Skeletal muscle satellite cell (primary cell): ENCODE results near the gene CSNK2B.
A peak's percentile ranks its signal among the peaks of the same experiment; 100 is the strongest.
"Not testable (repeated sequence)": the region's sequence is repeated elsewhere in the genome, so short reads cannot be mapped to it uniquely, and the experiment has no call there.

ENCODE experiments used
- H3K27me3 ChIP-seq: 2 replicates; pipeline ENCODE4 v1.7.0; 2013; ENCODE audit warnings: low read length; ENCODE audit not compliant: control insufficient read depth, insufficient read depth
- H3K36me3 ChIP-seq: 2 replicates; pipeline ENCODE4 v1.7.0; 2013; ENCODE audit warnings: mild to moderate bottlenecking, control low read depth, low read length; ENCODE audit not compliant: insufficient read depth
- H3K4me1 ChIP-seq: 2 replicates; pipeline ENCODE4 v1.7.0; 2013; ENCODE audit warnings: low read length; ENCODE audit not compliant: control insufficient read depth, insufficient read depth
- H3K4me2 ChIP-seq: 2 replicates; pipeline ENCODE4 v1.7.0; 2013; ENCODE audit warnings: mild to moderate bottlenecking, low read length
- H3K4me3 ChIP-seq: 2 replicates; pipeline ENCODE4 v1.7.0; 2013; ENCODE audit warnings: low read length
- H3K9ac ChIP-seq: 2 replicates; pipeline ENCODE4 v1.7.0; 2013; ENCODE audit warnings: mild to moderate bottlenecking, low read depth, low read length, moderate library complexity
- H3K9me3 ChIP-seq: replicated peaks from 2 replicates; pipeline ENCODE4 v1.7.0; 2013; ENCODE audit warnings: mild to moderate bottlenecking, control low read depth, low read length

Gene CSNK2B

DNA sequence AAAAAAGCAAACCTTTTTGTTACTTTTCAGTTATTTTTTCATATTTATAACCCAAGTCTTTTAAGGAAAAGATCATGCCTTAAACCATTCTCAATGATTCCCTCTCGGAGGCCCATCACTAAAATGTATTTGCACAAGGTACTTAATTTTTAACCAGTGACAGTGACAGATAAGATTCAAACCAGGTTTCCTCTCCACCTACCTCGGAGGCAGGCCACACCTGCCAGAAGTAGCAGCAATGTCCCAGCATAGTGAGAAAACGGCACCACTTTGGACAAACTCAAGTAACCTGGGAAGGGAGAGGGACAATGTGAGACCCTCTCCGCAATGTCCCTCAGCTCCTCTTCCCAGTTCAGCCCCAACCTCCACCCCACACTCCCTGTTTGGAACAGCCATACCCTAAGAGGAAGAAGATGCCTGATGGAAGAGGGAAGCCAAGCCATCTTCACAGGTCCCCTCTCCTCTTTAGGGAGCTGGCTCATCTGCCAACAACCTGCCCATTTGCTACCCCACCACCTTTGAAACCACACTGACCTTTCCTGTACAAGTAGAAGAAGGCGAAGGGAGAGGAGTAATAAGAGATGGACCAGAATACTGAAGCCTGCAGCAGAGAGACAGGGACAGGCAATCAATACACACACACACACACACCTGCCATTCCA, 35.0 kb downstream of the CSNK2B start:
- Histone ChIP-seq H3K9me3 (no peaks in the 10 kb centered on the region), H3K27me3 (no peaks in the 10 kb centered on the region), H3K4me2 (peak overlapping the region; percentile 80), H3K36me3 (peaks cover 10% of the 10 kb centered on the region), H3K4me1 (peaks cover 24% of the 10 kb centered on the region), H3K4me3 (no peak overlapping the region), H3K9ac (peak overlapping the region; percentile 13)

- no peaks in the 10 kb centered on the region for H3K9me3 ChIP-seq
- no peaks in the 10 kb centered on the region for H3K27me3 ChIP-seq
- peaks cover 24% of the 10 kb centered on the region for H3K4me1 ChIP-seq
- peak overlapping the region; percentile 95 for H3K9ac ChIP-seq
- H3K4me3 ChIP-seq, result peak overlapping the region; percentile 91
- H3K4me2 ChIP-seq, result peak overlapping the region; percentile 80
- H3K36me3 ChIP-seq, result peaks cover 6% of the 10 kb centered on the region
Measured at GRCh38 chr6:31701666-31702404, 36.0 kb downstream of the CSNK2B start.

GRCh38 chr6:31702405-31702818, 36.5 kb downstream of the CSNK2B start:
- Histone ChIP-seq H3K9ac (peak overlapping the region; percentile 95), H3K4me2 (peak overlapping the region; percentile 80), H3K36me3 (peaks cover 4% of the 10 kb centered on the region), H3K4me3 (peak overlapping the region; percentile 91), H3K9me3 (no peaks in the 10 kb centered on the region), H3K27me3 (no peaks in the 10 kb centered on the region), H3K4me1 (peaks cover 24% of the 10 kb centered on the region)

DNA sequence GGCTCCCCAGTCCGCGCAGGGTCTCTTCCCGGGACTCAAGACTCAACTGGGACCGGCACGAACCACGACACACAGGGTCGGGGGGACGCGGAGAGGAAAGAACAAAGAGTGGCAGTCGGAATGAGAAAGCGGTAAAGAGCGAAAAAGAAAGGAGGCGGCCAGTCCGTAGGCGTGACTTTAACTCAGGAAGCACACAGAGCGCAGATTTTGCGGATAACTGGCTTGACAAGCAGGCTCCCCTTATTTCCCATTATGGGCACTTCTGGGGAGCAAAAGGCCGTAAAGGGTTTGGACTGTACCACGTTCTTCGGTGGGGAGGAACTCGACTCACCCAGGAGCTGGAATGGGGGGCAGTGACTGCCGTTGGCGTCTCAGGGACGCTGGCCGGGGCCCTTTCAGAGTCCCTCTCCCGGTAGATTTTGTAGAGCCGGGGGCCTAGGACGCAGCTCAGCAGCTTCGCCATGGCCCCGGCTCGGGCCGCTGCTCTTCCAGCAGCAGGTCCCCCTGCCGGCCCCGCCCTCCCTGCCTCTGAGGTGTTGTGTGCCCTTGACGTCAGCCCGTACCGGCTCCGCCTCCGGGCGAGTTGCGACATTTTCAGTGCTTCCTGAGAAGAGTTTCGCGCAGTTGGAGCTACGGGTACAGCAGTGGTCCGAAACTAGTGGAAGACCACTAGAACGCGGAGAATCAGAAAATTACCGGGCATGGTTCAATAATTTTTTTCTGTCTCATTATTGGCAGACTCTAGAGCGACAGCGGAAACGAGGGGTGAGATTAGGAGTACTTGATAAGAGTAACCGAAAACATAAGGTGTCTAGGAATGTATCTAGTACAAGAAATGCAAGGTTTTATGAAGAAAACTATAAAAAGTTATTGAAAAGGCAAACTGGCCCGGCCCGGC, 37.2 kb downstream of the CSNK2B start, which contains the start of gene ABHD16A:
ABHD16A (minus strand) TSS at position 506 of the 898 bp plus-strand sequence; CDS start at position 463, 43 bp downstream.
- Histone ChIP-seq H3K4me3 (peak within 1 kb of the TSS; percentile 91), H3K4me1 (peaks cover 21% of the 10 kb centered on the region), H3K9me3 (no peaks in the 10 kb centered on the region), H3K27me3 (no peaks in the 10 kb centered on the region), H3K36me3 (peaks cover 4% of the 10 kb centered on the region), H3K4me2 (peak within 1 kb of the TSS; percentile 80), H3K9ac (peak within 1 kb of the TSS; percentile 95)

GRCh38 chr6:31705931-31706330, 40.1 kb downstream of the CSNK2B start:
- H3K4me2 ChIP-seq, result no peak overlapping the region
- H3K9me3 ChIP-seq, result no peaks in the 10 kb centered on the region
- H3K9ac ChIP-seq, result no peak overlapping the region
- no peak overlapping the region for H3K4me3 ChIP-seq
- H3K36me3 ChIP-seq, result no peaks in the 10 kb centered on the region
- H3K4me1 ChIP-seq, result peaks cover 21% of the 10 kb centered on the region
- no peaks in the 10 kb centered on the region for H3K27me3 ChIP-seq

DNA sequence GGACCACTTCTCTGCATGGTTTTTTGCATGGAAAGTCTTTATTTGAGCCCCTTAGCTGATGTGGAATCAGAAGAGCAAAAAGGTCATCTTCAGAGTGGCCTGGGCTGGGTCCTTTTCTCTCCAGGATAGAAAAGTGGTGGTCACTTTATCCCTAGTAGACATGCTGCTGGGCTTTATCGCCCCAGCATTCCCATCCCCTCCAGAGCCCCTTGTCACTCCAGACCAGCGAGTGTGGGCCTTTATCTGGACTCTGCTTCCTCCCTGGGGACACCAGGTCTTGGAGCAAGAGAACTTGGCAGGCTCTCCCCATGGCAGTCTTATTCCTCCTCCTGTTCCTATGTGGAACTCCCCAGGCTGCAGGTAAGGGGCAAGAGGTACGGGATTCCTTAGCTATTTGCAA, 40.7 kb downstream of the CSNK2B start, which contains the start of gene LY6G6F:
LY6G6F (plus strand) TSS at position 268 of the 400 bp plus-strand sequence; CDS start at position 309, 41 bp downstream.
- Histone ChIP-seq H3K27me3 (no peaks in the 10 kb centered on the region), H3K4me1 (peaks cover 15% of the 10 kb centered on the region), H3K4me3 (no peak within 1 kb of the TSS), H3K9me3 (no peaks in the 10 kb centered on the region), H3K4me2 (no peak within 1 kb of the TSS), H3K9ac (no peak within 1 kb of the TSS), H3K36me3 (no peaks in the 10 kb centered on the region)

DNA sequence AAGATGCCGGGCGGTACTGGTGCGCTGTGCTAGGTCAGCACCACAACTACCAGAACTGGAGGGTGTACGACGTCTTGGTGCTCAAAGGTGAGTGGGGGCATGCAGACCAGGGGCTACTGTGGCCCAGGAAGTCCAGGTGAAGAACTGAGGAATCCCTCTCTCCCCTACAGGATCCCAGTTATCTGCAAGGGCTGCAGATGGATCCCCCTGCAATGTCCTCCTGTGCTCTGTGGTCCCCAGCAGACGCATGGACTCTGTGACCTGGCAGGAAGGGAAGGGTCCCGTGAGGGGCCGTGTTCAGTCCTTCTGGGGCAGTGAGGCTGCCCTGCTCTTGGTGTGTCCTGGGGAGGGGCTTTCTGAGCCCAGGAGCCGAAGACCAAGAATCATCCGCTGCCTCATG, 41.8 kb downstream of the CSNK2B start:
- peaks cover 8% of the 10 kb centered on the region for H3K4me1 ChIP-seq
- H3K36me3 ChIP-seq, result no peaks in the 10 kb centered on the region
- H3K27me3 ChIP-seq, result no peaks in the 10 kb centered on the region
- no peaks in the 10 kb centered on the region for H3K9me3 ChIP-seq
- H3K4me3 ChIP-seq, result no peak overlapping the region
- H3K4me2 ChIP-seq, result no peak overlapping the region
- no peak overlapping the region for H3K9ac ChIP-seq

DNA sequence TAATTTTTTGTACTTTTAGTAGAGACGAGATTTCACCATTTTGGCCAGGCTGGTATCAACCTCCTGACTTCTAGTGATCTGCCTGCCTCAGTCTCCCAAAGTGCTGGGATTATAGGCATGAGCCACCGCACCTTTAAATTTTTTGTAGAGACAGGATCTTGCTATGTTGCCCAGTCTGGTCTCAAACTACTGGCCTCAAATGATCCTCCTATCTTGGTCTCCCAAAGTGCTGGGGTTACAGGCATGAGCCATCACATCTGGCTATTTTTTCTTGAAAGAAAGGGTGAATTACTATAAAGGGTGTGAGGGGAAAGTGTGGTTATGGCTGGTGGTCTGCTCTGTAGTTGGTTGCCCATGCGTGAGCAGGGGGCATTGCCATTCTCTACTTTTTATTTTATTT, 42.3 kb downstream of the CSNK2B start:
- H3K4me2 ChIP-seq, result no peak overlapping the region
- H3K9me3 ChIP-seq, result no peaks in the 10 kb centered on the region
- H3K4me3 ChIP-seq, result no peak overlapping the region
- no peak overlapping the region for H3K9ac ChIP-seq
- no peaks in the 10 kb centered on the region for H3K36me3 ChIP-seq
- H3K27me3 ChIP-seq, result peaks cover 2% of the 10 kb centered on the region
- H3K4me1 ChIP-seq, result peaks cover 8% of the 10 kb centered on the region

DNA sequence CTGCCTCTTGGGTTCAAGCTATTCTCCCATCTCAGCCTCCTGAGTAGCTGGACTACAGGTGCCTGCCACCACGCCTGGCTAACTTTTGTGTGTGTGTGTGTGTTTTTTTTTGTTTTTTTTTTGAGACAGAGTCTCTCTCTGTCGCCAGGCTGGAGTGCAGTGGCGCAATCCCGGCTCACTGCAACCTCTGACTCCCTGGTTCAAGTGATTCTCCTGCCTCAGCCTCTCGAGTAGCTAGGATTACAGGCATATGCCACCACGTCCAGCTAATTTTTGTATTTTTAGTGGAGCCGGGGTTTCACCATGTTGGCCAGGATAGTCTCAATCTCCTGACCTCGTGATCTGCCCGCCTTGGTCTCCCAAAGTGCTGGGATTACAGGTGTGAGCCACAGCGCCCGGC, 43.3 kb downstream of the CSNK2B start:
- H3K9ac ChIP-seq, H3K9me3 ChIP-seq, H3K36me3 ChIP-seq, H3K4me2 ChIP-seq, H3K4me3 ChIP-seq, H3K27me3 ChIP-seq, H3K4me1 ChIP-seq: not testable (repeated sequence)

- Histone ChIP-seq H3K9me3 (no peaks in the 10 kb centered on the region), H3K4me1 (no peaks in the 10 kb centered on the region), H3K27me3 (peaks cover 4% of the 10 kb centered on the region), H3K36me3 (no peaks in the 10 kb centered on the region), H3K4me2 (no peak overlapping the region), H3K4me3 (no peak overlapping the region), H3K9ac (no peak overlapping the region)
Measured at GRCh38 chr6:31710523-31711219, 44.8 kb downstream of the CSNK2B start.

- Histone ChIP-seq H3K36me3 (no peaks in the 10 kb centered on the region), H3K9me3 (no peaks in the 10 kb centered on the region), H3K4me3 (no peak overlapping the region), H3K9ac (no peak overlapping the region), H3K4me1 (no peaks in the 10 kb centered on the region), H3K4me2 (no peak overlapping the region), H3K27me3 (peaks cover 4% of the 10 kb centered on the region)
Measured at GRCh38 chr6:31711233-31711632, 45.4 kb downstream of the CSNK2B start.
